Activated CD8-positive, alpha-beta memory T cell treated with anti-CD3 and anti-CD28 coated beads, Interleukin-2, amount 50 U/mL, for 24 hours (primary cell): ENCODE data around the gene ASH1L.

Source experiments
- DNase-seq: peaks from one replicate; pipeline ENCODE4 v3.0.0-alpha.2; 2020; ENCODE audit errors: extremely low read depth

The ASH1L gene

GRCh38 chr1:155327981-155328380, 234.6 kb downstream of the ASH1L start:
- no peak for DNase-seq

- DNase-seq, result no peak
These were observed 236.0 kb downstream of the ASH1L start for GRCh38 chr1:155326631-155327037.

- DNase-seq, result no peak
These were observed 236.5 kb downstream of the ASH1L start for GRCh38 chr1:155326020-155326526.

GRCh38 chr1:155325603-155325893, 237.1 kb downstream of the ASH1L start:
- DNase-seq, result no peak

DNA sequence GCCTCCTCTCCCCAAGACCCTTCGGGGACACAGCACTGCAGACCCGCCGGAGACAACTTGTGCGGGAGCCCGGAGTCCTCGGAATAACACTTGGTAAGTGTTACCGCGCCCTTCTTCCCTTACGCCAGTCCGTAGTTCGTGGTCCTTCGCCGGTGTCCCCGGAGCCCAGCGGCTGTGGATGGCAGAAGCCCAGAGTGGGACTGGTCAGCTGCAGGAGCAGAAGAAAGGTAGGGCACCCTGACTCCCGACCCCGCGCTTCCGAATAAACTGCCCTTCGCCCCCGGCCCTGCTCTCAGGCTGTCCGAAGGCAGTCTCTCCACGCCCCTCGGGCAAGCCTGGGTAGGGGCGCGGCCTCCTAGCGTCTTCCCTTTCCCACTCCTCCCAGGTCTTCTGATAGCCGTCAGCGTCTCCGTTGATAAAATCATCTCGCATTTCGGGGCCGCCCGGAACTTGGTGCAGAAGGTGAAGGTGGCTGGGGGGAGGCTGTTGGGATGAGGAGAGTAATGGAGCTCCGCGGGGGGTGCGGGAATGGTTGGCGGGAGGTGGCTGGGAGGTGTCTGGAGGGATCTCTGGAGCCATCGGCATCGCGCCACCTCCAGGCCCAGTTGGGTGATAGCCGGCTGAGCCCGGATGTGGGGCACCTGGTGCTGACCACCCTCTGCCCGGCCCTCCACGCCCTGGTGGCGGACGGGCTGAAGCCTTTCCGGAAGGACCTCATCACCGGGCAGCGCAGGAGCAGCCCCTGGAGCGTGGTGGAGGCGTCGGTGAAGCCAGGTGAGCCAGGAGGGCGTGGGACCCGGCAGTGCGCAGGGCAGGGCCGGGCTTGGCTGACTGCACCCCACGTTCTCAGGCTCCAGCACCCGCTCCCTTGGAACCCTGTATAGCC, 237.6 kb downstream of the ASH1L start:
- DNase-seq, result no peak

- peak; percentile 79 for DNase-seq
These were observed 238.4 kb downstream of the ASH1L start for GRCh38 chr1:155324037-155324716.

DNA sequence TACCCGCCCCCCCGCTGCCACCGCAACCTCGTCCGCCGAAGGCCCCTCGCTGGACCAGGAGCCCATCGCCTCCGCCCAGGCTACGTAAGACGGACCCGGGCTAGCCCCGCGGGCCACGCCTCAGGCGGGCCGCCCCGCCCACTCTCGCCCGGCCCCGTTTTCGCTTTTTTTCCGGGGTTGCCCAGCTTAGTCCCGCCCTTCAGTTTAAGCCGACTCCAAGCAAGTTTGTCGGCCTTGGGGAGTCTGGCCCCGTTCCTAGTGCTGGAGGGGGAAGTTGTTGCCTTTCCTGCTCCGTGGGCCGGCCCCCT, 238.9 kb downstream of the ASH1L start:
- DNase-seq, result peak; percentile 56

DNA sequence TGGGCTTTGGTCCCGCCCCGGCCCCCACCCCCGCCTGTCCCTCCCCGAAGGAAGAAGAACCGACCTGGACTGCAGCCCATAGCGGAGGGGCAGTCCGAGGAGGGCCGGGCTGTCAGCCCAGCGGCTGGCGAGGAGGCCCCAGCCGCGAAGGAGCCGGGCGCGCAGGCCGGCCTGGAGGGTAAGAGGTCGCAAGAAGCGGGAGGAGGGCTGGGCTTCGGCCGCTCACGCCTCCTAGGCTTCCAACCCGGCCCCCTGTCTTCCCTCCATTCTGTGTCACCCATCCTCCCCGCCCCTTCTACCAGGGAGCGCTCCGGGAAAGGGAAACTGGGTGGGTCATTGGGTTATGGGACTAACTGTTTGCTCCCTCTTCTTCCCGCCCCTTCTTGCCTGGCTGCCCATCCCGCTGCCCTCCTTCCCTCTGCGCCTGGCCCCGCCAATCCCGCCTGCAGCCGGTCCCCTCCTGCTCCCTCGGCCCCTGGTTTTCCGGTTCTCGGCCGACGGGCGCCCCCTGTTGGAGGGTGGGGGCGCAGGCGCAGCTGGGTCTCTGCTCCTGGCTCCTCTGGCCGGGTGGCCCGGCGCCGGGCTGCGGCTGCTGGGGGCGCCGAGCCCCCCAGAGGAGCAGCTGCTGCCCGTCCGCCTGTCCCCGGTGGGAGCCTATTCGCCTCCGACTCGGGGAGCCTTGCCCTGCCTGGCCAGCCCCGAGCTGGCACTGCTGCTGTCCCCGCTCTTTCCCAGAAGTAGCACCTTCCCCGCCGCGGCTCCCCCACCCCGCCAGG, 239.5 kb downstream of the ASH1L start:
- DNase-seq, result peak; percentile 61

GRCh38 chr1:155322571-155322952, 240.0 kb downstream of the ASH1L start:
- DNase-seq, result no peak

GRCh38 chr1:155321639-155322503, 240.7 kb downstream of the ASH1L start:
- no peak for DNase-seq

- peak; percentile 40 for DNase-seq
These were observed 241.7 kb downstream of the ASH1L start, which contains the start of gene RUSC1 for GRCh38 chr1:155320661-155321617. Gene RUSC1 (plus strand): TSS chr1:155320894. CDS start chr1:155321774, 880 bp downstream.

GRCh38 chr1:155320252-155320651, 242.4 kb downstream of the ASH1L start:
- DNase-seq, result no peak

- DNase-seq, result no peak
These were observed 243.1 kb downstream of the ASH1L start for GRCh38 chr1:155319536-155319935.

DNA sequence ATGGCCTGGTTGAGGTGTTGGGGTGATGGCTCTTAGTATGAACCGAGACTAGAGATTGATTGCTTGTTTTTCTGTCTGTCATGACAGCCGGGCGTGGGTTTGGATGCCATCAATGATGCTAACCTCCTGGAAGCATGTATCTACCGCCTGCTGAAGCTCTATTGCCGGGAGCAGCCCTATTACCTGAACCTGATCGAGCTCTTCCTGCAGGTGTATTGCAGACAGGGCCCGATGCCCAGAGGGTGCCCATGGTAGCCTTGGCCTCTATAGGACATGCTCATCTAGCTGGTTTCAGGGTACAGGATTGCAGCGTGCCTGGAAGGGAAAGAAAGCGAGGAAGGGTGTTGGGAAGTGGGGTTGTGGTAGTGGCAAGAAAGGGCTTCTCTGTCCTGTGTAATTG, 244.5 kb downstream of the ASH1L start:
- DNase-seq, result no peak

GRCh38 chr1:155316922-155317321, 245.7 kb downstream of the ASH1L start:
- no peak for DNase-seq

DNA sequence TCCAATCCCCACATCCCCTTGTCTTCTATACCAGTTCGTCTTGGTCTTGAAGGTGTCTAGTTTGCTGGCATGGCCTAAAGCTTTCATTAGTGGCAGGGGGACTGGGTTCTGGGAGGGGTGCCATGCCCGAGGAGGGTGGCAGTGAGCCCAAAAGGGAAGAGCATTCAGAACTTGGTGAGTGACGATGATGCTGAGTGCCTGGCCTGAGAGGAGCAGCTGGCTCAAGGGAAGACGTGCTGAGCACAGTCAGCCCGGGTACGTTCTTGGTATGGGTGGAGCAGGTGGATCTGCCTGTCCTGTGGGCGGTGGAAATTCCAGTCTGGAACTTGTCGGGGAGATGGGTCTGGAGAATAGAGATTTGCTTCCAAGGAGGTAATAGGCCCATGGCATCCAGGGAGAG, 249.3 kb downstream of the ASH1L start:
- DNase-seq, result no peak

GRCh38 chr1:155309423-155310021, 253.1 kb downstream of the ASH1L start:
- no peak for DNase-seq

DNA sequence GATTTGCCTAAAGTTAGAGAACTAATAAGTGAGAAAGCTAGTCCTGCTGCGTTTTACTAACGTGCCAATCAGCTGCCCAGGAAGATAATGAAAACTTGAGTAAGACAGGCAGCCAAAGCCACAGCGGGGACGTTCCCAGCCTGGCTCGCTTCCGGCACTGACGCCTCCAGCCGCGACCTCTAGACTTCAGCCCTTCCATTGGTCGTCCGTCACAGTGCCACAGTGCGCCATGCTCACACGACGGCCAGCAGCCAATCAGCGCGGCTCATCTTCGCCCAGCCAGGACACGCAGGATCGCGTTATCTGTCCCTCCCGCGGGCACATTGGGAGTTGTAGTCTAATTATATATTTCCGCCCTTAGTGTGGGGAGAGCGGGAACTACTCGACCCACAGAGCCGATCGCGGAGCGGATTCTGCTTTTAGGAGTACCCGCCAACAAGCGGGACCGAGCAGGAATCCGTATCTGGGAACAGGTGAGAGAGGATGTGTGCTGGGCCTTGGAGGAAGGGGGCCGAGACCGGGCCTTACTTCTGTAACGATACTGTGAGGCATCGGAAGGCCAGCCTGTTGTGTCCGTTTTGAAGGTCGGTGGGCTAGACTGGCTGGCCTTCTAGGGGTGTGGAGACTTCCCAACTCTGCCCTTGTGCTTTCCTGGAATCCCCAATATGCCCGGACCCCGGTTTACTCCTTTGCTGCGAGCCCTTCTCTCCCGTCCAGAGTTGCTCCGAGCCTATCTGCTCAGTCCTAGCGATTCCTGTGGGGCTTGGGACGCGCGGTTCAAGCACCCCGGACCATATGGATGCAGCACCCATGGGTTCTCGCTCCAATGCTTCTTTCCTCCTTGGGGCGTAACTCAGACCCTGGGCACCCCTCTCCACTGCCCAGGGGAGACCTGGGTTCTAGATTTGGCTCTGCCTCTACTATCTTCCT, 253.8 kb downstream of the ASH1L start, which contains the start of gene FDPS:
TSS of gene FDPS (plus strand) at position 374 of the 930 bp plus-strand sequence. CDS start 924 bp downstream, outside the sequence.
- DNase-seq, result peak; percentile 93
